ENCODE data around the gene NRARP. TPM values are rescaled to one million over a fixed set of nuclear protein-coding genes. Genes with fewer than 3 reads are reported as not detected.

NRARP gene
- total RNA-seq, 1 experiment from 2014 or later: 51.5 TPM

- Mint-ChIP-seq H3K27me3 (ENCODE audit: low read depth) (peaks cover 40% of the 10 kb centered on the region), H3K27ac (peak overlapping the region; percentile 70), H3K36me3 (peaks cover 2% of the 10 kb centered on the region; the same call in 1 of the 2 replicates), H3K9me3 (peaks cover 4% of the 10 kb centered on the region), H3K4me1 (peaks cover 45% of the 10 kb centered on the region), H3K4me3 (peak overlapping the region; percentile 94)
- no peak for ATAC-seq
- CTCF ChIA-PET: interaction anchor here (0.9 to 3.8 kb wide), 7 partner anchors 9 to 163 kb away, joined by 3 to 22 read pairs (median 4); partner anchors contain the start of genes ENTPD8, EXD3 and NOXA1
- DNase-seq (ENCODE audit: low spot score): peak; percentile 30
- POLR2A ChIA-PET: interaction anchor here (1.0 kb wide), 1 partner anchor 58 kb away, joined by 3 read pairs; the partner anchor contains the start of gene TUBB4B
- TF ChIP-seq USF1 (CRISPR knock-in tag; IDR thresholded peaks at IDR 0.05) (no peak), FOXP1 (CRISPR knock-in tag; IDR thresholded peaks at IDR 0.05; ENCODE audit: borderline replicate concordance) (peak; percentile 15; the same call in 1 of the 2 replicates), HMGXB4 (CRISPR knock-in tag; IDR thresholded peaks at IDR 0.05) (0 out of 2 replicates have a peak, but pooled peaks have one; percentile 9), ZNF281 (CRISPR knock-in tag; IDR thresholded peaks at IDR 0.05) (no peak), MAX (CRISPR knock-in tag; IDR thresholded peaks at IDR 0.05) (0 out of 2 replicates have a peak, but pooled peaks have one; percentile 34), GABPB1 (CRISPR knock-in tag; IDR thresholded peaks at IDR 0.05) (no peak)
These were observed 3.5 kb downstream of the NRARP start for GRCh38 chr9:137298401-137299202.

- peaks cover 45% of the 10 kb centered on the region for H3K4me1 Mint-ChIP-seq
- H3K4me3 Mint-ChIP-seq: no peak overlapping the region
- TF ChIP-seq MAX (CRISPR knock-in tag; IDR thresholded peaks at IDR 0.05) (no peak), ZMAT4 (CRISPR knock-in tag; IDR thresholded peaks at IDR 0.05) (no peak), ZNF532 (CRISPR knock-in tag; IDR thresholded peaks at IDR 0.05; ENCODE audit: borderline replicate concordance) (no peak), EMX1 (CRISPR knock-in tag; IDR thresholded peaks at IDR 0.05) (no peak), ZNF423 (CRISPR knock-in tag; IDR thresholded peaks at IDR 0.05) (peak; percentile 37; the same call in 1 of the 2 replicates)
- H3K9me3 Mint-ChIP-seq: peaks cover 4% of the 10 kb centered on the region
- ChIA-PET CTCF (interaction anchor here (0.6 to 3.8 kb wide), 9 partner anchors 11 to 144 kb away, joined by 3 to 22 read pairs (median 6); partner anchors contain the start of genes ENTPD8, EXD3, NOXA1 and TOR4A), POLR2A (no interaction called here)
- peaks cover 37% of the 10 kb centered on the region for H3K27me3 Mint-ChIP-seq (ENCODE audit: low read depth)
- ATAC-seq (no peak), DNase-seq (ENCODE audit: low spot score) (peak; percentile 19)
- no peak overlapping the region for H3K27ac Mint-ChIP-seq
- H3K36me3 Mint-ChIP-seq: peaks cover 2% of the 10 kb centered on the region; the same call in 1 of the 2 replicates
These were observed 4.1 kb downstream of the NRARP start for GRCh38 chr9:137297966-137298365.

All from WTC11 (cell line).